Cortex of kidney (tissue), 1 donor: ENCODE results near the gene NET1.

Experiments
- DNase-seq: peaks from one replicate; lab custom pipeline; 2025; lab: John Stamatoyannopoulos, UW

The NET1 gene

GRCh38 chr10:5443429-5443828, 31.1 kb downstream of the NET1 start:
- no peak for DNase-seq

GRCh38 chr10:5445006-5445405, 32.6 kb downstream of the NET1 start:
- DNase-seq, result no peak

- DNase-seq, result no peak
Observed at GRCh38 chr10:5446390-5446926, 34.1 kb downstream of the NET1 start.

- DNase-seq, result no peak
Observed at GRCh38 chr10:5447056-5447455, 34.7 kb downstream of the NET1 start.

GRCh38 chr10:5447611-5448071, 35.3 kb downstream of the NET1 start:
- DNase-seq, result no peak

- DNase-seq, result no peak
Observed at GRCh38 chr10:5448333-5449001, 36.1 kb downstream of the NET1 start.

- no peak for DNase-seq
Observed at GRCh38 chr10:5449227-5449626, 36.9 kb downstream of the NET1 start.

GRCh38 chr10:5449823-5450222, 37.5 kb downstream of the NET1 start:
- no peak for DNase-seq

- no peak for DNase-seq
Observed at GRCh38 chr10:5450605-5451384, 38.4 kb downstream of the NET1 start.

GRCh38 chr10:5453749-5454489, 41.6 kb downstream of the NET1 start:
- DNase-seq, result no peak

- no peak for DNase-seq
Observed at GRCh38 chr10:5456563-5456962, 44.2 kb downstream of the NET1 start.

- no peak for DNase-seq
Observed at GRCh38 chr10:5457741-5458140, 45.4 kb downstream of the NET1 start.

GRCh38 chr10:5458425-5458824, 46.1 kb downstream of the NET1 start:
- DNase-seq, result no peak

- no peak for DNase-seq
Observed at GRCh38 chr10:5458949-5459747, 46.8 kb downstream of the NET1 start.

- no peak for DNase-seq
Observed at GRCh38 chr10:5460468-5461202, 48.3 kb downstream of the NET1 start.

GRCh38 chr10:5461203-5461588, 48.8 kb downstream of the NET1 start:
- no peak for DNase-seq

- DNase-seq, result no peak
Observed at GRCh38 chr10:5461914-5462840, 49.8 kb downstream of the NET1 start.

GRCh38 chr10:5462841-5463293, 50.5 kb downstream of the NET1 start:
- DNase-seq, result no peak

GRCh38 chr10:5464546-5464945, 52.2 kb downstream of the NET1 start:
- no peak for DNase-seq

- DNase-seq, result no peak
Observed at GRCh38 chr10:5465976-5466450, 53.7 kb downstream of the NET1 start.
